T47D (cell line): ENCODE measurements around the gene CYP21A2.

Experiments used
- DNase-seq, 2 experiments: peaks; one replicate each; pipeline versions ENCODE4 v3.0.0 to v3.0.0-alpha.2; 2011 to 2012; ENCODE audit warnings: low read depth in 1 of 2, low spot score in 1 of 2
- JUND ChIP-seq: IDR thresholded peaks from 2 replicates; pipeline ENCODE4 v1.6.1; 2012; ENCODE audit warnings: low read depth
- in situ Hi-C: cut with HindIII; loops from 2 replicates; pipeline ENCODE4 v1.10.0; 2016; ENCODE audit warnings: low sequenced_read_pairs, low pct_unique_long_range_greater_than_20kb

The CYP21A2 gene

GRCh38 chr6:32079566-32080290, 41.5 kb downstream of the CYP21A2 start:
- no peak for DNase-seq
- no peak for TF ChIP-seq JUND
- in situ Hi-C loops, result no loop called here

GRCh38 chr6:32081168-32081990, 43.2 kb downstream of the CYP21A2 start:
- DNase-seq, result no peak
- in situ Hi-C loops, result no loop called here
- TF ChIP-seq JUND, result no peak

DNA sequence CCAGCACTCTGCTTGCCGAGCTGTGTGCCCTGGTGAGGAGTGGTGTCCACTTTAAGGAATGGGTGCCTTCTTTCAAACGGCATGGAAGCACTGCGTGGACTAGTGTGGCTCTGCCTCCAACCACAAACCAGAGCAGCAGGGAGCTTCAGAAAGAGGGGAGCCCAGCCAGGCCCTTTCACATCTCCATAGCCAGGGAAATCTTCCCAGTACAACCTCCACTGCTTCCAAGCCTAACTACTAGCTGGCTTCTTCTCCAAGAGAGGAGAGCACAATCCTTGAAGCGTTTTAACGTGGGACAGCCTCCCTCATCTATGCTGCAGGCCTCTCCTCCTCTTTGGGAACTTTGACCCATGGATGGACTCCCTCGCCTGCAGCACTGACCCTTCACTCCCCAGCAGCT, 44.3 kb downstream of the CYP21A2 start:
- no peak for TF ChIP-seq JUND
- in situ Hi-C loops, result no loop called here
- DNase-seq, result no peak

DNA sequence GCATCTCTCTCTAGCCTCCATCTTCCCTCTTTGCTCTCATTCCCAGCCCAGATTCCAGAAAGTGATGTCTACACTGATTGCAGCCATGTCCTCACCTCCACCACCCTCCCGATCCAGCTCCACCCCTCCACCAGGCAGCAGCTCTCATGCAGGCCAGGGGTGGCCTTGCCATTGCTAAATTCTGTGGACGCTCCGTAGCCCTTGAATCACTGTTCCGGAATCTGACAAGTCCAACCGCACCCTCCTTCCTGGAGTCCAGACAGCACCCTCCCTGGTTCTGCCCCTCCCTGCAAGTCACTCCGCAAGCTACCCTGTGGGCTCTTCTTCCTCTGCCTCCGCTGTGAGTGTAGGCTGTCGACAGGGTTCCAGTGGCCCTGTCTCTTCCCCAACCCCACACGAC, 44.7 kb downstream of the CYP21A2 start:
- no peak for TF ChIP-seq JUND
- in situ Hi-C loops, result no loop called here
- no peak for DNase-seq

- no peak for TF ChIP-seq JUND
- in situ Hi-C loops, result no loop called here
- DNase-seq, result no peak
Measured at GRCh38 chr6:32083812-32084768, 45.9 kb downstream of the CYP21A2 start.

GRCh38 chr6:32084780-32085179, 46.6 kb downstream of the CYP21A2 start:
- TF ChIP-seq JUND, result no peak
- DNase-seq, result no peak
- in situ Hi-C loops, result no loop called here

- TF ChIP-seq JUND, result no peak
- DNase-seq, result peak; percentile 26 to 41
- in situ Hi-C loops, result no loop called here
Measured at GRCh38 chr6:32085759-32086459, 47.7 kb downstream of the CYP21A2 start.

GRCh38 chr6:32086661-32087573, 48.7 kb downstream of the CYP21A2 start:
- in situ Hi-C loops, result no loop called here

GRCh38 chr6:32087574-32088486, 49.6 kb downstream of the CYP21A2 start:
- peak; percentile 77 to 86 for DNase-seq
- TF ChIP-seq JUND, result no peak
- in situ Hi-C loops, result no loop called here

More at GRCh38 chr6:32086661-32087573, 48.7 kb downstream of the CYP21A2 start:
- TF ChIP-seq JUND, result no peak
- no peak for DNase-seq

- TF ChIP-seq JUND, result no peak
- no peak for DNase-seq
- in situ Hi-C loops, result no loop called here
Measured at GRCh38 chr6:32088487-32089049, 50.4 kb downstream of the CYP21A2 start.
